ENCODE measurements around the gene SCN4A.

The SCN4A gene

GRCh38 chr17:63942309-63942985 lies 30.3 kb downstream of the SCN4A start:
- Histone ChIP-seq H3K79me2 (ENCODE audit: insufficient read depth, low read length) (no peaks in the 10 kb centered on the region), H2AFZ (ENCODE audit: low read length) (no peak overlapping the region), H3K4me1 (ENCODE audit: insufficient read depth, low read length, severe bottlenecking) (peaks cover 81% of the 10 kb centered on the region), H3K9me3 (ENCODE audit: low read length) (no peaks in the 10 kb centered on the region), H3K4me2 (ENCODE audit: low read length) (no peak overlapping the region), H3K27ac (ENCODE audit: low read depth, low read length, poor library complexity, severe bottlenecking) (peak overlapping the region; percentile 99), H3K36me3 (ENCODE audit: insufficient read depth, low read length) (peaks cover 5% of the 10 kb centered on the region; the same call in 1 of the 2 replicates), H3K9ac (ENCODE audit: low read length) (no peak overlapping the region), H4K20me1 (ENCODE audit: insufficient read depth, low read length) (no peaks in the 10 kb centered on the region), H3K4me3 (ENCODE audit: low read depth, low read length, poor library complexity, severe bottlenecking) (no peak overlapping the region), H3K9me2 (ENCODE audit: low read depth, low read length) (no peaks in the 10 kb centered on the region), H3F3A (ENCODE audit: insufficient read depth, low read length) (no peaks in the 10 kb centered on the region), H3K27me3 (ENCODE audit: insufficient read depth, low read length) (no peaks in the 10 kb centered on the region)
- TF ChIP-seq EZH2 (IDR thresholded peaks at IDR 0.05; ENCODE audit: borderline replicate concordance, low read length), result no peak
- no peak for TF ChIP-seq CTCF (IDR thresholded peaks at IDR 0.05; ENCODE audit: low read length)

- peaks cover 5% of the 10 kb centered on the region; the same call in 1 of the 2 replicates for H3K36me3 ChIP-seq (ENCODE audit: insufficient read depth, low read length)
- H3K4me3 ChIP-seq (ENCODE audit: low read depth, low read length, poor library complexity, severe bottlenecking), result no peak overlapping the region
- H2AFZ ChIP-seq (ENCODE audit: low read length), result no peak overlapping the region
- H3F3A ChIP-seq (ENCODE audit: insufficient read depth, low read length), result no peaks in the 10 kb centered on the region
- TF ChIP-seq EZH2 (IDR thresholded peaks at IDR 0.05; ENCODE audit: borderline replicate concordance, low read length), result no peak
- no peak for TF ChIP-seq CTCF (IDR thresholded peaks at IDR 0.05; ENCODE audit: low read length)
- H3K4me2 ChIP-seq (ENCODE audit: low read length), result no peak overlapping the region
- H3K79me2 ChIP-seq (ENCODE audit: insufficient read depth, low read length), result no peaks in the 10 kb centered on the region
- no peaks in the 10 kb centered on the region for H3K9me3 ChIP-seq (ENCODE audit: low read length)
- peak overlapping the region; percentile 99 for H3K27ac ChIP-seq (ENCODE audit: low read depth, low read length, poor library complexity, severe bottlenecking)
- H4K20me1 ChIP-seq (ENCODE audit: insufficient read depth, low read length), result no peaks in the 10 kb centered on the region
- H3K27me3 ChIP-seq (ENCODE audit: insufficient read depth, low read length), result no peaks in the 10 kb centered on the region
- H3K9ac ChIP-seq (ENCODE audit: low read length), result no peak overlapping the region
- H3K4me1 ChIP-seq (ENCODE audit: insufficient read depth, low read length, severe bottlenecking), result peaks cover 82% of the 10 kb centered on the region
- H3K9me2 ChIP-seq (ENCODE audit: low read depth, low read length), result no peaks in the 10 kb centered on the region
Observed at GRCh38 chr17:63941751-63942150, 31.0 kb downstream of the SCN4A start.

GRCh38 chr17:63941162-63941561 lies 31.6 kb downstream of the SCN4A start:
- Histone ChIP-seq H4K20me1 (ENCODE audit: insufficient read depth, low read length) (no peaks in the 10 kb centered on the region), H3K9me3 (ENCODE audit: low read length) (no peaks in the 10 kb centered on the region), H3K27ac (ENCODE audit: low read depth, low read length, poor library complexity, severe bottlenecking) (no peak overlapping the region), H3K27me3 (ENCODE audit: insufficient read depth, low read length) (no peaks in the 10 kb centered on the region), H3F3A (ENCODE audit: insufficient read depth, low read length) (no peaks in the 10 kb centered on the region), H3K36me3 (ENCODE audit: insufficient read depth, low read length) (peaks cover 5% of the 10 kb centered on the region; the same call in 1 of the 2 replicates), H3K9ac (ENCODE audit: low read length) (no peak overlapping the region), H3K9me2 (ENCODE audit: low read depth, low read length) (no peaks in the 10 kb centered on the region), H2AFZ (ENCODE audit: low read length) (no peak overlapping the region), H3K79me2 (ENCODE audit: insufficient read depth, low read length) (no peaks in the 10 kb centered on the region), H3K4me1 (ENCODE audit: insufficient read depth, low read length, severe bottlenecking) (peaks cover 76% of the 10 kb centered on the region), H3K4me3 (ENCODE audit: low read depth, low read length, poor library complexity, severe bottlenecking) (no peak overlapping the region), H3K4me2 (ENCODE audit: low read length) (no peak overlapping the region)
- TF ChIP-seq CTCF (IDR thresholded peaks at IDR 0.05; ENCODE audit: low read length), result no peak
- TF ChIP-seq EZH2 (IDR thresholded peaks at IDR 0.05; ENCODE audit: borderline replicate concordance, low read length), result no peak

All from OCI-LY1 (cell line).